ENCODE data around the gene SLC16A5.

The SLC16A5 gene

GRCh38 chr17:75103601-75104554 is 16.1 kb downstream of the SLC16A5 start:
- ATAC-seq (ENCODE audit: low read depth) (no peak), DNase-seq (ENCODE audit: low spot score in 2 of 2) (no peak)
- H3K4me1 Mint-ChIP-seq, result peaks cover 10% of the 10 kb centered on the region
- H3K4me3 Mint-ChIP-seq, result no peak overlapping the region
- H3K27me3 Mint-ChIP-seq, result no peaks in the 10 kb centered on the region
- no peaks in the 10 kb centered on the region for H3K9me3 Mint-ChIP-seq
- H3K27ac Mint-ChIP-seq, result peak overlapping the region; percentile 26
- H3K36me3 Mint-ChIP-seq, result peaks cover 4% of the 10 kb centered on the region

GRCh38 chr17:75105126-75106080 is 17.6 kb downstream of the SLC16A5 start:
- no peaks in the 10 kb centered on the region for H3K27me3 Mint-ChIP-seq

DNA sequence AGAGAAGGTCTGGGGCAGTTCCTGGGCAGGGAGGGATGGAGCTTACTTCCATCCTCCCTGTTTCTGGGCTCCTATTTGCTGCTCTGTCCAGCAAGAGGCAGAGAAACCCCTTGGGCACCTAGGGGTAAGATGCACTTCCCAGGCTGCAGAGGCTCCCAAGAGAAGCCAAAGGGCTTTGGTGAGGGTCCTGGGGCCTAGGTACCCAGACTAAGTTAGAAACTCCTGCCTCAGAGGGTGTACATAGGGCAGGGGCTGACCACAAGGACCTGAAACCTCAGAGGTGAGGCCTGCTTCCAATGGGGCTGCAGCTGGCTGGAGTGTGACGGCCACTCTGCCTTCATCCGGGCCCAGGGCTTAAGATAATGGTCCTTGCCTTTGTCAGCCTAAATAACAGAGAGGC is 20.4 kb downstream of the SLC16A5 start:
- ATAC-seq (ENCODE audit: low read depth) (no peak), DNase-seq (ENCODE audit: low spot score in 2 of 2) (no peak)
- H3K9me3 Mint-ChIP-seq, result no peaks in the 10 kb centered on the region
- H3K4me3 Mint-ChIP-seq, result peak overlapping the region; percentile 87
- H3K27ac Mint-ChIP-seq, result no peak overlapping the region
- H3K36me3 Mint-ChIP-seq, result peaks cover 4% of the 10 kb centered on the region
- peaks cover 13% of the 10 kb centered on the region for H3K4me1 Mint-ChIP-seq
- H3K27me3 Mint-ChIP-seq, result no peaks in the 10 kb centered on the region

More at GRCh38 chr17:75105126-75106080, 17.6 kb downstream of the SLC16A5 start:
- H3K9me3 Mint-ChIP-seq, result no peaks in the 10 kb centered on the region
- H3K27ac Mint-ChIP-seq, result no peak overlapping the region
- peaks cover 4% of the 10 kb centered on the region for H3K36me3 Mint-ChIP-seq
- no peak for DNase-seq (ENCODE audit: low spot score in 2 of 2)
- peak; percentile 21 for ATAC-seq (ENCODE audit: low read depth)
- no peak overlapping the region for H3K4me3 Mint-ChIP-seq
- H3K4me1 Mint-ChIP-seq, result peaks cover 11% of the 10 kb centered on the region

- no peak overlapping the region for H3K27ac Mint-ChIP-seq
- DNase-seq (ENCODE audit: low spot score in 2 of 2) (peak in 1 of 2 donors; percentile 28), ATAC-seq (ENCODE audit: low read depth) (no peak)
- H3K4me3 Mint-ChIP-seq, result peak overlapping the region; percentile 87
- peaks cover 12% of the 10 kb centered on the region for H3K4me1 Mint-ChIP-seq
- H3K27me3 Mint-ChIP-seq, result no peaks in the 10 kb centered on the region
- H3K9me3 Mint-ChIP-seq, result no peaks in the 10 kb centered on the region
- peaks cover 5% of the 10 kb centered on the region for H3K36me3 Mint-ChIP-seq
Observed at GRCh38 chr17:75109046-75109406, 21.3 kb downstream of the SLC16A5 start.

DNA sequence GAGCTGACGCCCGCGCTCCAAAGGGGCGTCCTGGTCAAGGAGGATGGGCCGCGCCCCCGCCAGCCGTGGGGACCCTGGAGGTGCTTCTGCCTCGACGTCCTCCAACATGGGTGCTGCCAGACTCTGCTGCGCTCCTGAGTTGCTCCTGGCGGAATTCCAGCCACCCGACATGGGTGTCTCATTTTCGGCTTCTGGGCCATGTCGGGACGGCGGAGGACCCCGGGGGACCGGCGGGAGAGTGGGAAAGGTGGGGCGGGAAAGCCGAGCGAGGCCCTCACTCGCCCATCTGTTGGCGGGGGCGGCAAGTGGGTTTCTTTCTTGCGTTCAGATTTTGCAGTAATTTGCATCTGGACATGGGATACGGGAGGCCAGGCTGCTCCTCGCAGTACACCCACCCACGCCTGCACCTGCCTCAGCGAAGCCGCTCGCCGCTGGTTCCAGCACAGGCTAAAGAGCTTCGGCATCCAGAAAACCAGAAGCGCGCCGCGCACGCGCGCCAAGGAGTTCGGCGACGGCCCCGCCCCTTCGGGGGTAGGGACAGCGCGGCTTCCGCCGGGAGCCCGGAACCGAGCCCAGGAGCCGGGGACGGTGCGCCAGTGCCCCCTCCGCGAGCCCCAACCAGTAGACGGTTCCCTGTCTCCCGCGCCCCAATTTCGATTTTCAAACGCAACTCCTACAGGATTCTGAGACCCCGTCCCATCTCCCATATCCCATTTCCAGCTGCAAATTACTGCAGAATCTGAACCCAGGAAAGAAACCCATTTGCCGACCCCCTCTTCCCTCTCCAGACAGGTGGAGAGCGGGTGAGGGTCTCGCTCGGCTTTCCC is 21.9 kb downstream of the SLC16A5 start, which contains the start of gene ARMC7:
Gene ARMC7 (plus strand): TSS at position 563 of the 827 bp plus-strand sequence. CDS start 320 bp downstream, outside the sequence.
- H3K27ac Mint-ChIP-seq, result peak within 1 kb of the TSS; percentile 42
- H3K27me3 Mint-ChIP-seq, result no peaks in the 10 kb centered on the region
- peaks cover 17% of the 10 kb centered on the region for H3K4me1 Mint-ChIP-seq
- H3K4me3 Mint-ChIP-seq, result peak within 1 kb of the TSS; percentile 87
- peak; percentile 80 to 83 for DNase-seq (ENCODE audit: low spot score in 2 of 2)
- H3K9me3 Mint-ChIP-seq, result no peaks in the 10 kb centered on the region
- H3K36me3 Mint-ChIP-seq, result peaks cover 6% of the 10 kb centered on the region
- ATAC-seq (ENCODE audit: low read depth), result peak; percentile 75

DNA sequence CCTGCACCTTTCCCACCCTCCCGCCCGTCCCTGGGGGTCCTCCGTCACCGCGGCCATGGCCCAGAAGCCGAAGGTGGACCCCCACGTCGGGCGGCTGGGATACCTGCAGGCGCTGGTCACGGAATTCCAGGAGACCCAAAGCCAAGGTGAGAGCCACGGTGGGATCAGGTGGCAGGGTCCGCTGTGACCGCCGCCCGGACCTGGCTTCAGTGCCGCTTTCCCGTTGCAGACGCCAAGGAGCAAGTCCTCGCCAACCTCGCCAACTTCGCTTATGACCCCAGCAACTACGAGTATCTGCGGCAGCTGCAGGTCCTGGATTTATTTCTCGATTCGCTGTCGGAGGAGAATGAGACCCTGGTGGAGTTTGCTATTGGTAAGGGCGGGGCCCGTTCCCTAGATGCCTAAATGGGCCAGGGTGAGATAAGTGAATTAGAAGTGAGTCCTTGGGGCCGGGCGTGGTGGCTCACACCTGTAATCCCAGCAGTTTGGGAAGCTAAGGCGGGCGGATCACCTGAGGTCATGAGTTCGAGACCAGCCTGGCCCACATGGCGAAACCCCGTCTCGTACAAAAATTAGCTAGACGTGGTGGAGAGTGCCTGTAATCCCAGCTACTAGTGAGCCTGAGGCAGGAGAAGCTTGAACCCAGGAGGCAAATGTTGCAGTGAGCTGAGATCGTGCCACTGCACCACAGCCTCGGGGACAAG is 22.6 kb downstream of the SLC16A5 start:
- H3K9me3 Mint-ChIP-seq, result no peaks in the 10 kb centered on the region
- H3K27me3 Mint-ChIP-seq, result no peaks in the 10 kb centered on the region
- peaks cover 24% of the 10 kb centered on the region for H3K4me1 Mint-ChIP-seq
- peak overlapping the region; percentile 42 for H3K27ac Mint-ChIP-seq
- DNase-seq (ENCODE audit: low spot score in 2 of 2) (no peak), ATAC-seq (ENCODE audit: low read depth) (no peak)
- H3K4me3 Mint-ChIP-seq, result peak overlapping the region; percentile 87
- H3K36me3 Mint-ChIP-seq, result peaks cover 4% of the 10 kb centered on the region

DNA sequence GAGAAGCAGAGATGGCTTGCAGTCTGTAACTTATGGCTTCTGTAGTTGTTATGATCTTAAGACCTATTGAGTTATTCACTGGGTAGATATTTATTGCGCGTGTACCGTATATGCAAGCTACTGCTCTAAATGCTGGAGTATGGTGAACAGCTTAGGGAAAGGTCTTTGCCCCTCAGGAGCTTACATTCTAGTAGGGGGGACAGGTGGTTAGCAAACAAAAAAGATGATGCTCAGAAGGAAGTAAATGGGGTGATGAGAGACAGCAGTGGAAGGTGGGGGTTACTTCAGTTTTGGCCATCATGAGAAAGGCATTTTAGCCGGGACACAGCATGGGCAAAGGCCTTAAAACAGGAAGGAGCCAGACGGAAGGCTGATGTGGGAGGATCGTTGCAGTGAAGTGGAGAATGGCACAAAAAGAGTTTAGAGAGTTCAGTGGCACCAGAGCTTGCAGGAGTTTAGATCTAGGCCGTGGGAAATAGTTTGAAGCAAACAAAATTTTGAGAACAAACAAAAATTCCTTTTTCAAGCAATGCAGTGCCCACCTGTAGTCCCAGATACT is 24.1 kb downstream of the SLC16A5 start:
- no peaks in the 10 kb centered on the region for H3K9me3 Mint-ChIP-seq
- H3K27me3 Mint-ChIP-seq, result no peaks in the 10 kb centered on the region
- H3K4me1 Mint-ChIP-seq, result peaks cover 32% of the 10 kb centered on the region
- no peak overlapping the region for H3K27ac Mint-ChIP-seq
- DNase-seq (ENCODE audit: low spot score in 2 of 2) (no peak), ATAC-seq (ENCODE audit: low read depth) (no peak)
- peaks cover 4% of the 10 kb centered on the region for H3K36me3 Mint-ChIP-seq
- peak overlapping the region; percentile 1 for H3K4me3 Mint-ChIP-seq

GRCh38 chr17:75113798-75114551 is 26.2 kb downstream of the SLC16A5 start:
- Mint-ChIP-seq H3K9me3 (no peaks in the 10 kb centered on the region), H3K27ac (peak overlapping the region; percentile 80), H3K4me1 (peaks cover 42% of the 10 kb centered on the region), H3K4me3 (peak overlapping the region; percentile 94), H3K36me3 (peaks cover 9% of the 10 kb centered on the region), H3K27me3 (no peaks in the 10 kb centered on the region)
- peak; percentile 90 to 94 for DNase-seq (ENCODE audit: low spot score in 2 of 2)
- peak; percentile 69 for ATAC-seq (ENCODE audit: low read depth)

DNA sequence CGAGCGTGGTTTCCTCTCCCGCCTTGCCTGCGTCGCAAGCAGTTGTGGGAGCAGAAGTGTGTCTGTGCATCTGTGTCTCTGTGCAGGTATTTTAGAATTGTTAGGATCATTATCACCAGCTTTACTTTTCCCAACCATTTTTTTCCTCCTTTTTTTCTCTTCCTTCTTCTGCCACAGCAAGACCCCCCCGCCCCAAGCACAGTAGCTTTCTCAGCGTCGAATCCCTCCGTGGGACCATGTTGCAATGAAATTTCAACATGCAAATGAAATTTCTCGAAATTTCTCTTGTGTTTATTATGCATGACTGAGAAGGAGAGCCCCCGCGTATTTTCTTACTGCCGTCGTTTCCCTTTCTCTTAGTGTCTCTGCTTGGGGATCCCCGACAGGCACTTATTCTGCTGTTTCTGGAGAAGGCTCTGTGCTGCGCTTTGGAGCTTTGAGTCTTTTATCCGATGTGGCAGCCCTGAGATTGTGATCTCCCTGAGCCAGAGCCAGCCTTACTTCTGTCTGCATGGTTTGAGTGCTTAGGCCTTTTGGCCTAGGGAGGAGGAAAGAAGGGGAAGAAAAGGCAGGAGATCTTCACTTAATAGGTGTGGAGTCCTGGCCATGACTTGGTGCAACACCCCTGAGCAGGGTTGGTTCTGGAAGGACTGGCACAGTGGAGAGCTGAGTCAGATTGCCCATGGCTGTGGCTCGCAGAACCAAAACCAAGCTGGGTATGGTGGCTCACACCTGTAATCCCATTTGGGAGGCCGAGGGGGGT is 27.0 kb downstream of the SLC16A5 start:
- ATAC-seq (ENCODE audit: low read depth) (peak; percentile 59), DNase-seq (ENCODE audit: low spot score in 2 of 2) (no peak)
- Mint-ChIP-seq H3K36me3 (peaks cover 11% of the 10 kb centered on the region), H3K4me1 (peaks cover 42% of the 10 kb centered on the region), H3K4me3 (peak overlapping the region; percentile 94), H3K9me3 (no peaks in the 10 kb centered on the region), H3K27ac (peak overlapping the region; percentile 80), H3K27me3 (no peaks in the 10 kb centered on the region)

DNA sequence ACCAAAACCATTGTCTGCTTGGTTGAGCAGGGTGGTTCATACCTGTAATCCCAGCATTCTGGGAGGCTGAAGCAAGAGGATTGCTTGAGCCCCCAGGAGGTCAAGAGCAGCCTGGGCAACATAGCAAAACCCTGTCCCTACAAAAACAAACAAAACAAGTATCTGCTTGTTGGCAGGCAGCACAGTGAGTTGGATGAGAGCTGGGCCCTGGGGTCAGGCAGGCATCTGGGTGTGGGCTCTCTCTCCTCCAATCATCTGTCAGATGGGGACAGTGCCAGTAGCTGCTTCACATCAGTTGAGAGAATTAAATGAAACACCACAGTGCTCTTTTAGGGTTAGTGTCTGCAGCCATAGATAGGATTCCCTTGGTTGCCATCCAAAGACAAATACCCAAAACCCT is 27.8 kb downstream of the SLC16A5 start:
- no peak overlapping the region for H3K27ac Mint-ChIP-seq
- H3K27me3 Mint-ChIP-seq, result no peaks in the 10 kb centered on the region
- DNase-seq (ENCODE audit: low spot score in 2 of 2), result no peak
- H3K36me3 Mint-ChIP-seq, result peaks cover 15% of the 10 kb centered on the region
- H3K4me3 Mint-ChIP-seq, result peak overlapping the region; percentile 94
- no peak for ATAC-seq (ENCODE audit: low read depth)
- H3K4me1 Mint-ChIP-seq, result peaks cover 43% of the 10 kb centered on the region
- no peaks in the 10 kb centered on the region for H3K9me3 Mint-ChIP-seq

DNA sequence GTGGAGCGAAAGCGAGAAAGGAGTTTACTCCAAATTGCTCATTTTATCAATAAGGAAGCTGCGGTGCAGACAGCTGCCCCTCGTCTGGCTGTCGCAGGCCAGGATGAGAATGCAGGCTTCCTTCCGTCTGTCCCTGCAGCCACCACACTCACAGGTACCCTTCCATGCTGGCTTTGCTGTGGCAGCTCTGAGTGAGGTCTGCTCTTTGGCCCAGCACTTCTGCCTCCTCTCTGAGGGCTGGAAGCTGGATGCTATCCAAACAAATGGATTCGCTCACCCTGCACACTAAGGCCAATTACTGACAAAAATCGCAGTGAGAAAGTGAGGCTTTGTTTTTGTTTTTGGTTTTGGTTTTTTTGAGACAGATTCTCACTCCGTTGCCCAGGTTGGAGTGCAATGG is 29.0 kb downstream of the SLC16A5 start:
- Mint-ChIP-seq H3K9me3 (no peaks in the 10 kb centered on the region), H3K4me1 (peaks cover 43% of the 10 kb centered on the region), H3K27ac (no peak overlapping the region), H3K36me3 (peaks cover 21% of the 10 kb centered on the region), H3K27me3 (no peaks in the 10 kb centered on the region), H3K4me3 (no peak overlapping the region)
- no peak for DNase-seq (ENCODE audit: low spot score in 2 of 2)
- no peak for ATAC-seq (ENCODE audit: low read depth)

Data from memory B cell (primary cell).